Activated CD8-positive, alpha-beta T cell treated with anti-CD3 and anti-CD28 coated beads for 36 hours (primary cell): Measurements from ENCODE around the gene DOK6. TPM values are rescaled to one million over a fixed set of nuclear protein-coding genes. Genes with fewer than 3 reads are reported as not detected.

Experiments used
- ATAC-seq: fragments of 200-7000 bp; cut with Tn5 transposase; one replicate; pipeline ENCODE4 v1.10.0; 2021; ENCODE audit warnings: mild to moderate bottlenecking, moderate library complexity
- CTCF ChIA-PET: fragments of 350-600 bp; sonication (Branson Sonifier 250); formaldehyde crosslinking; loops from one replicate; lab custom pipeline; 2021; ENCODE audit warnings: antibody characterized with exemption; lab: Charles Lee
- POLR2A ChIA-PET: fragments of 350-600 bp; sonication (Branson Sonifier 250); formaldehyde crosslinking; loops from one replicate; lab custom pipeline; 2021; ENCODE audit warnings: antibody characterized with exemption; lab: Charles Lee
- DNase-seq: peaks from one replicate; pipeline ENCODE4 v3.0.0-alpha.2; 2020
- H3K27ac Mint-ChIP-seq: one replicate; pipeline ENCODE4 v1.8.0; 2021; ENCODE audit warnings: mild to moderate bottlenecking, mixed read lengths
- H3K27me3 Mint-ChIP-seq: one replicate; pipeline ENCODE4 v1.8.0; 2021; ENCODE audit warnings: mixed read lengths
- H3K36me3 Mint-ChIP-seq: one replicate; pipeline ENCODE4 v1.8.0; 2021; ENCODE audit warnings: low read depth, mixed read lengths
- H3K4me1 Mint-ChIP-seq: one replicate; pipeline ENCODE4 v1.8.0; 2021; ENCODE audit warnings: low read depth, mixed read lengths
- H3K4me3 Mint-ChIP-seq: one replicate; pipeline ENCODE4 v1.8.0; 2021; ENCODE audit warnings: mild to moderate bottlenecking, moderate library complexity, mixed read lengths
- H3K9me3 Mint-ChIP-seq: one replicate; pipeline ENCODE4 v1.8.0; 2021; ENCODE audit warnings: mixed read lengths
- intact Hi-C: fragments of 100-400 bp; cut with micrococcal nuclease; formaldehyde crosslinking; loops from one replicate; pipeline ENCODE4 v1.10.0; 2022
- total RNA-seq, 2 experiments: library from RNA; stranded (reverse); gene quantifications; one replicate each; pipeline ENCODE4 v1.2.3, GENCODE V29; 2021
- TF ChIP-seq, protein P1 (sequence below): fragments of 200-600 bp; IDR thresholded peaks from one replicate; pipeline ENCODE4 v1.8.0; 2022; ENCODE audit warnings: antibody characterized with exemption, mild to moderate bottlenecking

The DOK6 gene
- total RNA-seq, 2 experiments from 2014 or later, result not detected

GRCh38 chr18:69484699-69485396 is 84.2 kb downstream of the DOK6 start:
- POLR2A ChIA-PET, result no interaction called here
- Mint-ChIP-seq H3K36me3 (no peaks in the 10 kb centered on the region), H3K9me3 (no peaks in the 10 kb centered on the region), H3K4me1 (no peaks in the 10 kb centered on the region), H3K27me3 (peaks cover 17% of the 10 kb centered on the region), H3K4me3 (no peak overlapping the region), H3K27ac (no peak overlapping the region)
- DNase-seq, result no peak
- CTCF ChIA-PET, result no interaction called here
- intact Hi-C loops, result no loop called here
- ATAC-seq, result no peak
- TF ChIP-seq, protein P1, sequence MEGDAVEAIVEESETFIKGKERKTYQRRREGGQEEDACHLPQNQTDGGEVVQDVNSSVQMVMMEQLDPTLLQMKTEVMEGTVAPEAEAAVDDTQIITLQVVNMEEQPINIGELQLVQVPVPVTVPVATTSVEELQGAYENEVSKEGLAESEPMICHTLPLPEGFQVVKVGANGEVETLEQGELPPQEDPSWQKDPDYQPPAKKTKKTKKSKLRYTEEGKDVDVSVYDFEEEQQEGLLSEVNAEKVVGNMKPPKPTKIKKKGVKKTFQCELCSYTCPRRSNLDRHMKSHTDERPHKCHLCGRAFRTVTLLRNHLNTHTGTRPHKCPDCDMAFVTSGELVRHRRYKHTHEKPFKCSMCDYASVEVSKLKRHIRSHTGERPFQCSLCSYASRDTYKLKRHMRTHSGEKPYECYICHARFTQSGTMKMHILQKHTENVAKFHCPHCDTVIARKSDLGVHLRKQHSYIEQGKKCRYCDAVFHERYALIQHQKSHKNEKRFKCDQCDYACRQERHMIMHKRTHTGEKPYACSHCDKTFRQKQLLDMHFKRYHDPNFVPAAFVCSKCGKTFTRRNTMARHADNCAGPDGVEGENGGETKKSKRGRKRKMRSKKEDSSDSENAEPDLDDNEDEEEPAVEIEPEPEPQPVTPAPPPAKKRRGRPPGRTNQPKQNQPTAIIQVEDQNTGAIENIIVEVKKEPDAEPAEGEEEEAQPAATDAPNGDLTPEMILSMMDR, result no peak

DNA sequence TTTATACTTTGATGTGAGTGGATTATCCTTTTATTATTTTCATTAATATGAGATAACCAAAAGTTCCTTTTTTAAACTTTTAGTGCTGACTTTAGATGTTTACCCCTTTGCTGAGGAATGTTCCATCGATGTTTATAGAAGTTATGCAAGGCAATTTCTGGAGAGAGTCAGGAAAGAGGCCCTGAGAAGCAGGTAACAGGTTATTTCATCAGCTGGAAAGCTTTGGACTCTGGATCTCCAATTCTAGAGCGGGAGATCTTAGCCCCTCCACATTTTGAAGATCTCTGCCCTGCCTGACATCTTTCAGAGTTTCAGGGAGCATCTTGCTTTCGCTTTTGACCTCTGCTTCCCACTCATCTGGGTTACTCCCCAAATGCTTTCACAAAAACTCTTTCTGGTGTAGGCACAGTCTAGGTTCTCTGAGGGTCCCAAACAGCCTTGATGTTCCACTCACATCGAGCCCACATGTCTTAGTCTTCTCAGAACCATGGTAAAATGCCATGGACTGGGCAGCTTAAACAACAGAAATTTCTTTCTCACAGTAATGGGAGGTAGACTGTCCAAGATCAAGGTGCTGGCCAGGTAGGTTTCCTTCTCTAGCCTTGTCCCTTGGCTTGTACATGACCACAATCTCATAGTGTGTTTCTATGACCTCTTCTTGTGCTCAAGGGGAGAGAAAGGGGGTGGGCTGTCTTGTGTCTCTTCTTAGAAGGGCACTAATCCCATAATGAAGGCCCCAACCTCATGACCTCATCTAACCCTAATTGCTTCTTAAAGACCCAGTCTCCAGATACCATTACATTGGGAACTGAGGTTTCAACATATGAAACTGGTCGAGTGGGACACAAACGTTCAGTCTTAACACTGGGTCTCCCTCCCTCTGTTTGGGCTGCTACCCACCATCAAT is 87.1 kb downstream of the DOK6 start:
- no peak for DNase-seq
- ChIA-PET POLR2A (no interaction called here), CTCF (no interaction called here)
- Mint-ChIP-seq H3K4me1 (no peaks in the 10 kb centered on the region), H3K36me3 (no peaks in the 10 kb centered on the region), H3K27me3 (peaks cover 15% of the 10 kb centered on the region), H3K4me3 (no peak overlapping the region), H3K9me3 (no peaks in the 10 kb centered on the region), H3K27ac (no peak overlapping the region)
- intact Hi-C loops, result no loop called here
- TF ChIP-seq, protein P1, result no peak
- ATAC-seq, result no peak

- intact Hi-C loops, result no loop called here
- ChIA-PET CTCF (no interaction called here), POLR2A (no interaction called here)
- no peak for DNase-seq
- Mint-ChIP-seq H3K36me3 (no peaks in the 10 kb centered on the region), H3K4me1 (no peaks in the 10 kb centered on the region), H3K9me3 (no peaks in the 10 kb centered on the region), H3K27ac (no peak overlapping the region), H3K4me3 (no peak overlapping the region), H3K27me3 (peaks cover 8% of the 10 kb centered on the region)
- TF ChIP-seq, protein P1, result no peak
- no peak for ATAC-seq
These were observed 89.4 kb downstream of the DOK6 start for GRCh38 chr18:69490072-69490471.

- ChIA-PET POLR2A (no interaction called here), CTCF (no interaction called here)
- DNase-seq (no peak), ATAC-seq (no peak)
- Mint-ChIP-seq H3K4me1 (no peaks in the 10 kb centered on the region), H3K27ac (no peak overlapping the region), H3K4me3 (no peak overlapping the region), H3K9me3 (no peaks in the 10 kb centered on the region), H3K27me3 (peaks cover 6% of the 10 kb centered on the region), H3K36me3 (no peaks in the 10 kb centered on the region)
- intact Hi-C loops, result no loop called here
- TF ChIP-seq, protein P1, result no peak
These were observed 90.1 kb downstream of the DOK6 start for GRCh38 chr18:69490813-69491212.

DNA sequence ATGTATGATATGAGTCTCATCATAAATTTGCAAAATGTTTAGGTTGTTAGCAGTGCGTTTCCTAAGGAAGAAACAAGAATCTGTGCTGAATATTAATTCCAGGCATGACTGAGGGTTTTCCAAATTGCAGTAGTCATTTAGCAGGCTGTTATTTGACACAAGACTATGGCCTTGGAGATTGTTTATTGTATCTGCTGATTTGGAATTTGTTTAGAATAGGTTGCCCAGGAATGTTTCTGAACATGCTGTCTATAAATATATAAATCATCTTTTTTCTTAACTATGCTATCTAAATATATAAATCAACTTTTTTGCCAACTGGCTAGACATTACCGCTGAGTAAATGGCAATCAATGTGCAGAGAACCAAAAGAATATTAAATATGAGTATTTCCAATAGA is 90.9 kb downstream of the DOK6 start:
- no peaks in the 10 kb centered on the region for H3K9me3 Mint-ChIP-seq
- ChIA-PET CTCF (interaction anchor here (1.1 kb wide), 1 partner anchor 18 kb away, joined by 3 read pairs; no protein-coding TSS in a partner anchor), POLR2A (no interaction called here)

More for the DNA sequence above, 90.9 kb downstream of the DOK6 start:
- H3K36me3 Mint-ChIP-seq, result no peaks in the 10 kb centered on the region
- DNase-seq (no peak), ATAC-seq (no peak)
- intact Hi-C loops, result no loop called here
- H3K4me1 Mint-ChIP-seq, result no peaks in the 10 kb centered on the region
- no peak overlapping the region for H3K4me3 Mint-ChIP-seq
- no peak overlapping the region for H3K27ac Mint-ChIP-seq
- TF ChIP-seq, protein P1, result no peak
- H3K27me3 Mint-ChIP-seq, result peaks cover 6% of the 10 kb centered on the region
